HG02973 (cell line): ENCODE measurements around the gene ZIC3.

Experiments
- ATAC-seq: cut with Tn5 transposase; IDR thresholded peaks from one replicate; pipeline ENCODE4 v1.9.1; 2021; ENCODE audit warnings: moderate library complexity; ENCODE audit not compliant: unreplicated experiment

Gene ZIC3

DNA sequence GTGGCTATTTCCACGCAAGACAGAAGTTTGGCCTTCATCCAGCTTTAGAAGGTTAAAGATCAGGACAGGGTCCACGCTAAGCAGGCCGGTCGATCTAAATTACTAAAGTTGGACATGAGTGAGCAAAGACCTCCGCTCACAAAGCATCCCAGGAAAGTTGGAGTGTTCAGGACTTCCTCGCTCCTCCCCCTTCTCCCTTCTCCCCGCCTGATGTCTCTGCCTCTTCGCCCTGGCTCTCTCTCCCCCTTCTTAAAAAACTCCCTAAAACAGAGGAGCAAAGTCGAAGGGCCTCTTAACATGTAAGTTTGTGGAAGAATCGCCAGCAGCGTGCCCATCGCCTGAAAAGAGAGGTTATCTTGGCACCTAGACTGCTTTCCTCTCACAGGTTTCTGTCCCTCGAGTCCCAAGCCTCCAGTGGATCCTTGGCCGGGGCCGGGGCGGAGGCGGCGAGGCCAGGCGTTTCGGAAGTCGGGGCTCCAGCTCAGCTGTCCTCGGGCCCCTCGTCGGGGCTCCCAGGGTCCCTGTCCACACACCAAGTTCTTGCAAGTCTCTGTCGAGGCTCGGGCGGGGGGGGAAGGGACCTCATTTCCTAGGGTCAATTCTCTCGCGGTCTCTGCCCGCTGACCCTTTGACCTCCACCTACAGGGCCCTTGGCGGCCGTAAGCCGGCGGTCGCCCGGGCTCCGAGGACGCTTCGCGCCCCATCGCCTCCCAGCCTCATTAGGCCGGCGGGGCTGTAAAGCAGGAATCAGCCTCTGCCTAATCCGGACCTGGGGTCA, 7.6 kb downstream of the ZIC3 start:
- no peak for ATAC-seq

DNA sequence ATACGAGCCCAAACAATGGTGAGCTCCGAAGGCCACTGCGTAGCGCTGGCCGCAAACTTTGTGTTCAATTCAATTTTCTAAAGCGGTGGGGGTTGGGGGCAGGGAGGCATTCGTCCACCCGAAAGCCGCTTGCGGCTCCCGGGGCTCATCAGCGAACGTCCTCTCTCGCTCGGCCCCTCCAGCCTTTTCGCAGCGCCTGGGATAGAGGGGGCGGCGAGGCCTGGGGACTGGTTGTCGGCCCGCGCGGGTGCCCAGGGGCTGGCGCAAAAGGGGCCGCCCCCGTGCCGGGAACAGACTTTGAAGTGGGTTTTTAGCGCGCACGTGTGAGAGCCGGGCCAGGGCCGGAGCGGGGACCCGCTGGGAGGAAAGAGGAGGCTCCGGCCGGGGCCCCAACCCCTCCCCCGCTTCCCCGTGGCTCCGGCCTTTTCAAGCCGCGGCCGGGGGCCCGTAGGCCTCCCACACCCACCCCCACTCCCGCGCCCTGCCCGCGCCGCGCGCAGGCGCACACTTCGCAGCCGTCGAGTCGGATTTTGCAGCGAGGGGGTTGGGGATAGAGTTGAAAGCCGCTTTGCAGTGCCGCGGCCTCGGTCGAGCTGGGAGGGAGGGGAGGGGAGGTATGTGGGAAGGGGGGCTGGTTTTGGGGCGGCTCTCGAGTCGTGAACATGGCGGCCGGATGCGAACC, 8.3 kb downstream of the ZIC3 start:
- ATAC-seq, result no peak

DNA sequence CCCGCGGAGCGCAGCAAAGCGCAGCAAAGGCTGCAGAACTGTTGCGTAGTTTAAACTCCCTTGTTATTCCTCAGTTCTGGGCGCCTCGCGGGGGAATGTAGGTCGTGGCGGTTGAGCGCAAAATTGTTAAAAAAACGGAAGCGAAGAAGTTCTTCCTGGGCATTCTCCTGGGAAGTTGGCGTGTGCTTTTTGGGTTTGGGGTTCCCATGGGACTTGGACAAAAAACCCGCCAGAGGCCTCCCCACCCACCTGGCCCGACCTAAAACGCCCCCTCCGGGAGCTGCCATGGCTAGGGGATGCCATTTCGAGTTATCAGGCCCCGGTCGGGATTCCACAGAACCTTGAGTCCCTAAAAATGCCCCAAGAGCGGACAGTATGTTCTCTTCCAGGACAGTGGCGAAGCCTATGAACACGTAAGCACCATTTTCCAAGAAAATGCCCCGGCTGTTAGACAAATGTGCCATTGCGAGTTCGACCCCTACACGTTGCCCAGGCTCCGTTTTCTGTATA, 8.9 kb downstream of the ZIC3 start:
- no peak for ATAC-seq

DNA sequence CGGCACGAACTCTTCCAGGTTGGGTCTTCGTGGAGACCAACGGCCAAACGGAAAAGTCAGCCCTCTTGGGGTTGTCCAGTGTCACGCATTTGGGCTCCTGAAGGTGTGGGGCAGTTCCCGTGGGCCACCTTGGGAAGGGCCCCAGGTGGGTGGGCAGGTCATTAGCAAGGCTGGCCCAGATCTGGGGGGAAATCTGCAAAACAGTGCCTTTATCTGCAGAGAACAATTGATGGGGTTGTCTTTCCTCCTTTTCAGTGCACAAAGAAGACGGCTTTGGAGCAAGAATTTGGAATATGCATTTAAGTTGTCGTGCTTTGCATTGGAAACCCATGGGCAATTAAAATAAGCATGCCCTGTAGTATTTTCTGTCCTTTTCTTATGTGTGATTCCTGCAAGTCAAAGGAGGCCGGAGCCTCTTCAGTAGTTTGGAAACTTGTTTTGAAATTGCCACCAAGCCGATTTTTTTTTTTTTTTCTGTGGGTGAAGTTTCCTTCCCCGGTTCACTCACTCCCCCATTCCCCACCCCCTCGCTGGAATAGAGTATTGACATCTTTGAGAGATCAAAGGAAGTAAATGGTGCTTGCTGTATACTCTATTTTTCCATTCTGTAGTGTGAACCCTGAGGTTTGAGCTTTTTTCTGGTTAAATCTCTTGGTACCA, 9.8 kb downstream of the ZIC3 start:
- no peak for ATAC-seq

DNA sequence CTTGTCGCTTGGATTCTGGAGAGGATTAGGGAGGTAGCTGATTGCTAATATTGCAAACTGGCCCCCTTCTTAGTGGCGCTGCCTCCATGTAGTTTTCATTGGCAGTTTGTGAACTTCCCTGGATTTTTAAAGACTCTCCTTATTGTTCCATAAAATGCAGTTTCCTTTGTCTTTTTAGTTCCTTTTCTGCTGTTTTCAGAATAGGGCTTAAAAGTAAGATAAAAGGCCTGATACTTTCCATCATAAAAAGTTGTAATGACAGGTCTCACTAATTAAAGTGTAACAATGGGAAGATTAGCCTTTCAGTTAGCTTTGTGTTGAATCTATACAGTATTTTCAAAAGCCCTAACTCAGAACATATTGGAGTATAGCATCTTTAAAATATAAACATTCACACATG, 21.2 kb downstream of the ZIC3 start:
- ATAC-seq, result no peak

DNA sequence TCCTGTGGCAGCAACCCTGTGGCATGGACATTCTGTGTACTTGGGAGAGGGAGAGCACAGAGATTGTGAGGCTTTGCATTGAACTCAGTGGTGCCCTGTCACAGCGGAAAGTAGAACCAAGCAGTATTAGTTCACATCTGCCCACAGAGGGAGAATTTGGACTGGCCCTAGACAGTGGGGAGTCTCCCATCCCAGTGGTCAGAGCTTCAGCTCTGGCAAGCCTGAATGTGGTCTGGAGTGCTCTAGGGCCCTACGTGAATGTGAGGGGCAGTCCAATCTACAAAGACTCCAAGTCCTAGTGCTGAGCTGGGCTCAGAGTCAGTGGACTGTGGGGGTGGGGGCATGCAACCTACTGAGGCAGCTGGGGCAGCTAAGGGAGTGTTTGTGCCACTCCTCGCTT, 34.8 kb downstream of the ZIC3 start:
- ATAC-seq, result no peak
